ENCODE measurements around the gene ZNF254.

Gene ZNF254

GRCh38 chr19:24053601-24054000 is 33.4 kb upstream of the ZNF254 start:
- Histone ChIP-seq H3K27me3 (ENCODE audit: insufficient read depth, insufficient read length) (no peaks in the 10 kb centered on the region), H3K36me3 (ENCODE audit: insufficient read depth, insufficient read length, low read length) (peaks cover 93% of the 10 kb centered on the region), H3K4me1 (ENCODE audit: insufficient read depth, insufficient read length) (no peaks in the 10 kb centered on the region), H3K9me3 (ENCODE audit: insufficient read depth, low read length) (no peaks in the 10 kb centered on the region), H3K9ac (ENCODE audit: insufficient read length, low read depth) (no peak overlapping the region), H3K4me3 (ENCODE audit: insufficient read length, low read depth) (no peak overlapping the region)
- TF ChIP-seq SUZ12 (IDR thresholded peaks at IDR 0.05; ENCODE audit: extremely low read depth, insufficient read depth, insufficient read length) (no peak), YY1 (IDR thresholded peaks at IDR 0.05; ENCODE audit: insufficient read depth, insufficient read length) (no peak), ZNF274 (IDR thresholded peaks at IDR 0.05; ENCODE audit: low read depth, low read length) (no peak)
- no peak for DNase-seq (ENCODE audit: low read depth, low spot score)

GRCh38 chr19:24054044-24054935 is 32.7 kb upstream of the ZNF254 start:
- Histone ChIP-seq H3K27me3 (ENCODE audit: insufficient read depth, insufficient read length) (no peaks in the 10 kb centered on the region), H3K4me3 (ENCODE audit: insufficient read length, low read depth) (no peak overlapping the region), H3K4me1 (ENCODE audit: insufficient read depth, insufficient read length) (no peaks in the 10 kb centered on the region), H3K36me3 (ENCODE audit: insufficient read depth, insufficient read length, low read length) (peaks cover 94% of the 10 kb centered on the region), H3K9me3 (ENCODE audit: insufficient read depth, low read length) (no peaks in the 10 kb centered on the region), H3K9ac (ENCODE audit: insufficient read length, low read depth) (no peak overlapping the region)
- DNase-seq (ENCODE audit: low read depth, low spot score) = no peak
- no peak for TF ChIP-seq ZNF274 (IDR thresholded peaks at IDR 0.05; ENCODE audit: low read depth, low read length)
- TF ChIP-seq SUZ12 (IDR thresholded peaks at IDR 0.05; ENCODE audit: extremely low read depth, insufficient read depth, insufficient read length) = no peak

GRCh38 chr19:24055548-24055947 is 31.4 kb upstream of the ZNF254 start:
- Histone ChIP-seq H3K36me3 (ENCODE audit: insufficient read depth, insufficient read length, low read length) (peaks cover 94% of the 10 kb centered on the region), H3K27me3 (ENCODE audit: insufficient read depth, insufficient read length) (no peaks in the 10 kb centered on the region), H3K9ac (ENCODE audit: insufficient read length, low read depth) (no peak overlapping the region), H3K4me1 (ENCODE audit: insufficient read depth, insufficient read length) (no peaks in the 10 kb centered on the region), H3K4me3 (ENCODE audit: insufficient read length, low read depth) (no peak overlapping the region), H3K9me3 (ENCODE audit: insufficient read depth, low read length) (no peaks in the 10 kb centered on the region)
- TF ChIP-seq YY1 (IDR thresholded peaks at IDR 0.05; ENCODE audit: insufficient read depth, insufficient read length) (no peak), SUZ12 (IDR thresholded peaks at IDR 0.05; ENCODE audit: extremely low read depth, insufficient read depth, insufficient read length) (no peak), ZNF274 (IDR thresholded peaks at IDR 0.05; ENCODE audit: low read depth, low read length) (no peak)
- DNase-seq (ENCODE audit: low read depth, low spot score) = no peak

- H3K27me3 ChIP-seq (ENCODE audit: insufficient read depth, insufficient read length) = no peaks in the 10 kb centered on the region
- H3K9ac ChIP-seq (ENCODE audit: insufficient read length, low read depth) = no peak overlapping the region
- no peaks in the 10 kb centered on the region for H3K4me1 ChIP-seq (ENCODE audit: insufficient read depth, insufficient read length)
- DNase-seq (ENCODE audit: low read depth, low spot score) = no peak
- TF ChIP-seq SUZ12 (IDR thresholded peaks at IDR 0.05; ENCODE audit: extremely low read depth, insufficient read depth, insufficient read length) (no peak), ZNF274 (IDR thresholded peaks at IDR 0.05; ENCODE audit: low read depth, low read length) (no peak), YY1 (IDR thresholded peaks at IDR 0.05; ENCODE audit: insufficient read depth, insufficient read length) (no peak)
- no peaks in the 10 kb centered on the region for H3K9me3 ChIP-seq (ENCODE audit: insufficient read depth, low read length)
- peaks cover 90% of the 10 kb centered on the region for H3K36me3 ChIP-seq (ENCODE audit: insufficient read depth, insufficient read length, low read length)
- H3K4me3 ChIP-seq (ENCODE audit: insufficient read length, low read depth) = no peak overlapping the region
Observed at GRCh38 chr19:24057144-24057543, 29.8 kb upstream of the ZNF254 start.

DNA sequence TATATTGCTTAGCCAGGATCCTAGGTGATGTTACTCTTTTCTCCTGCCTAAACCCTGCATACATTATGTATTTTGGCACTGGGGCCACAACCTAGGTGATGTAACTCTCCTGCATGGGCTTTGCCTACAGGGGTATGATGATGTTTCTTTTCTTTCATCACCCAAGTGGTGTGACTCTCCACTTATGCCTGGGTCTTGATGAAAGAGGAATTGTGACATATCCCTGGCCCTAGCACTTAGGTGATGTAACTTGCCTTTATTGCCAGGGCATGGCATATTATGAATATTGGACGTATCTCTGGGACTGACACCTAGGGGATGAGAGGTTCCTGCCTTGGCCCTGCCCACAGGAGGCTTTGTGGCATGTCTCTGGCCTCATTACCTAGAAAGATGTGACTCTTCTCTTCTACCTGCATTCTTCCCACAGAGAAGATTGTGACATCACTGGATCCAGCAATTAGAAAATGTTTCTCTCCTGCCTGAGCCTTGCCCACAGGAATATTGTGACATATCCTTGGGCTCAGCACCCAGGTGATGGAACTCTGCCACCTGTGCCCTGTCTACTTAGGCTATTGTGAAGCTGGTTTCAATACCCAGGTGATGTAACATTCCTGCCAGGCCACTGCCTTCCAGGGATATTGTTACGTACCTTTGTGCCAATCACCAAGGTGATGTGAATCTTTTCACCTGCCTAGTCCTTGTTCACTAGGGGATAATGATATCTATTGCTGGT is 27.3 kb upstream of the ZNF254 start:
- peaks cover 72% of the 10 kb centered on the region for H3K36me3 ChIP-seq (ENCODE audit: insufficient read depth, insufficient read length, low read length)
- DNase-seq (ENCODE audit: low read depth, low spot score) = no peak

DNA sequence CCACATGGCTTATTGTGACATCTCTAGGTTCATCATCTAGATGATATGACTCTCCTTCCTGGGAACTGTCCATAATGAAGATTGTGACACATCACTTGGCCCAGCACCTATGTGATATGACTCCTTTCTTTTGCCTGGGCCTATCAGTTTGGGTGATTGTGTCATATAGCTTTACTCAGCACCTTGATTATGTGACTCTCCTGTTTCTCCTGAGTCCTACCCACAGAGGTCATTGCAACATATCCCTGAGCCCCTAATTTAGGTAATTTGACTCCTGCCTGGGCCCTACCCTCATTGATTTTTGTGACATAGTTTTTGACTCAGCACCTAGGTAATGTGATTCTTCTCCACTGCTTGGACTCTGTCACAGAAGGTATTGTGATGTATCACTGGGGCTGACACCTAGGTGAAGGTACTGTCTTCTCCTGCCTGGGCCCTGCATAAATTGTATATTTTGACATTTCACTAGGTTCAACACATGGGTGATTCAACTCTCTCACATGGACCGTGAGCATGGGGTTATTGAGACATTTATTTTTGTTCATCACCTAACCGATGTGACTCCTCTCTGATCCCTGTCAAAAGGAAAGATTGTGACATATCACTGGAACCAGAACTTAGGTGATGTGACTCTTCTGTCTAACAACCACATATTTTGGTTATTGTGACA is 26.2 kb upstream of the ZNF254 start:
- no peak overlapping the region for H3K9ac ChIP-seq (ENCODE audit: insufficient read length, low read depth)
- no peak for DNase-seq (ENCODE audit: low read depth, low spot score)
- H3K9me3 ChIP-seq (ENCODE audit: insufficient read depth, low read length) = no peaks in the 10 kb centered on the region
- no peaks in the 10 kb centered on the region for H3K4me1 ChIP-seq (ENCODE audit: insufficient read depth, insufficient read length)
- no peaks in the 10 kb centered on the region for H3K27me3 ChIP-seq (ENCODE audit: insufficient read depth, insufficient read length)
- H3K36me3 ChIP-seq (ENCODE audit: insufficient read depth, insufficient read length, low read length) = peaks cover 77% of the 10 kb centered on the region
- TF ChIP-seq SUZ12 (IDR thresholded peaks at IDR 0.05; ENCODE audit: extremely low read depth, insufficient read depth, insufficient read length) (no peak), YY1 (IDR thresholded peaks at IDR 0.05; ENCODE audit: insufficient read depth, insufficient read length) (no peak), ZNF274 (IDR thresholded peaks at IDR 0.05; ENCODE audit: low read depth, low read length) (no peak)
- H3K4me3 ChIP-seq (ENCODE audit: insufficient read length, low read depth) = no peak overlapping the region

More for the DNA sequence above, 27.3 kb upstream of the ZNF254 start:
- Histone ChIP-seq H3K9me3 (ENCODE audit: insufficient read depth, low read length) (no peaks in the 10 kb centered on the region), H3K9ac (ENCODE audit: insufficient read length, low read depth) (no peak overlapping the region), H3K4me3 (ENCODE audit: insufficient read length, low read depth) (no peak overlapping the region), H3K4me1 (ENCODE audit: insufficient read depth, insufficient read length) (no peaks in the 10 kb centered on the region), H3K27me3 (ENCODE audit: insufficient read depth, insufficient read length) (no peaks in the 10 kb centered on the region)
- TF ChIP-seq YY1 (IDR thresholded peaks at IDR 0.05; ENCODE audit: insufficient read depth, insufficient read length) (no peak), ZNF274 (IDR thresholded peaks at IDR 0.05; ENCODE audit: low read depth, low read length) (no peak), SUZ12 (IDR thresholded peaks at IDR 0.05; ENCODE audit: extremely low read depth, insufficient read depth, insufficient read length) (no peak)

DNA sequence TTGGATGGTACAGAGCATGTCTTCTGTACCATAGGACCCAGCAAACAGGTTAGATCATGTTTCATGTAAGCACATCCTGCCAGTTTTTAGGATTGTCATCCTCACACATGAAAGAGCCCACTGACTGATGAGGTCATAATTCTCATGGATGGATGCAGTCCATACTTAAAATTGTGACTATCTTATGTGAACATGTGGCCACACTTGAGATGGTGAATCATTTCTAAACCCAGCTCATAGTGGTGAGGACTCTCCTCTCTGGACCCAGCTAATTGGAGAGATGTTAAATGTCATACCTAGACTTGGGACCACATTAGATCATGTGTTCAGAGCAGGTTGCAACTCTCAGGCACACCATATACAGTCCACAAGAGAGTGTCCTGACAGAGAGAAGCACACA is 24.8 kb upstream of the ZNF254 start:
- DNase-seq (ENCODE audit: low read depth, low spot score) = no peak
- Histone ChIP-seq H3K9ac (ENCODE audit: insufficient read length, low read depth) (no peak overlapping the region), H3K4me1 (ENCODE audit: insufficient read depth, insufficient read length) (no peaks in the 10 kb centered on the region), H3K36me3 (ENCODE audit: insufficient read depth, insufficient read length, low read length) (peaks cover 76% of the 10 kb centered on the region), H3K4me3 (ENCODE audit: insufficient read length, low read depth) (no peak overlapping the region), H3K27me3 (ENCODE audit: insufficient read depth, insufficient read length) (no peaks in the 10 kb centered on the region), H3K9me3 (ENCODE audit: insufficient read depth, low read length) (no peaks in the 10 kb centered on the region)
- TF ChIP-seq ZNF274 (IDR thresholded peaks at IDR 0.05; ENCODE audit: low read depth, low read length) (no peak), SUZ12 (IDR thresholded peaks at IDR 0.05; ENCODE audit: extremely low read depth, insufficient read depth, insufficient read length) (no peak), YY1 (IDR thresholded peaks at IDR 0.05; ENCODE audit: insufficient read depth, insufficient read length) (no peak)
